ENCODE results near the gene KCNK1. TPM values are rescaled to one million over a fixed set of nuclear protein-coding genes. Genes with fewer than 3 reads are reported as not detected.

Gene KCNK1
- total and polyA plus RNA-seq, 2 of the 8 experiments (the other 6 are each of a cell fraction or from before 2014, with no cell fraction given) = 11.9 to 16.5 TPM

- Histone ChIP-seq H3K79me1 (ENCODE audit: low read depth, low read length) (no peaks in the 10 kb centered on the region), H3K23ac (ENCODE audit: insufficient read length) (no peak overlapping the region), H2AK5ac (ENCODE audit: low read depth, low read length) (no peak overlapping the region), H3K27ac (ENCODE audit: low read depth, low read length) (no peak overlapping the region), H3K4me1 (replicated peaks in 1 of 4; ENCODE audit: control insufficient read depth in 3 of 4, insufficient read depth in 4 of 4, low read length in 3 of 4) (no peaks in the 10 kb centered on the region), H3K23me2 (ENCODE audit: low read depth, low read length) (no peaks in the 10 kb centered on the region), H4K5ac (ENCODE audit: insufficient read length, low read depth, low read length) (no peak overlapping the region), H3K9ac (replicated peaks in 1 of 4; ENCODE audit: extremely low read depth in 1 of 4, low read depth in 3 of 4, low read length in 3 of 4) (no peak overlapping the region), H3K27me3 (replicated peaks in 1 of 4; ENCODE audit: control insufficient read depth in 3 of 4, extremely low read depth in 1 of 4, insufficient read depth in 3 of 4, low read length in 3 of 4) (peaks cover 0 to 2% (median 0%) of the 10 kb centered on the region in 4 experiments; a peak in 1 of 7 replicates), H4K91ac (replicated peaks; ENCODE audit: insufficient read length, low read length) (no peak overlapping the region), H3K9me3 (ENCODE audit: insufficient read depth in 2 of 2, low read depth in 1 of 2, low read length in 1 of 2) (no peaks in the 10 kb centered on the region), H3K4ac (replicated peaks; ENCODE audit: insufficient read length, low read depth, low read length) (no peak overlapping the region), H2AFZ (ENCODE audit: low read length) (no peak overlapping the region), H2BK15ac (ENCODE audit: low read length) (no peak overlapping the region), H2BK5ac (ENCODE audit: low read depth, low read length) (no peak overlapping the region), H3K56ac (replicated peaks; ENCODE audit: insufficient read length, low read depth, low read length) (no peak overlapping the region), H3K79me2 (ENCODE audit: control insufficient read depth in 1 of 2, insufficient read depth in 2 of 2, low read length in 2 of 2) (no peaks in the 10 kb centered on the region), H3K18ac (ENCODE audit: extremely low read depth, low read length) (no peak overlapping the region), H2BK120ac (replicated peaks; ENCODE audit: low read depth, low read length) (no peak overlapping the region), H3K4me3 (ENCODE audit: extremely low read depth in 1 of 4, insufficient read depth in 2 of 4, low read depth in 3 of 4, low read length in 4 of 4) (no peak overlapping the region), H4K8ac (ENCODE audit: extremely low read depth, insufficient read depth, low read length) (no peak overlapping the region), H4K20me1 (replicated peaks in 1 of 2; ENCODE audit: control insufficient read depth in 1 of 2, insufficient read depth in 2 of 2, low read length in 2 of 2) (no peaks in the 10 kb centered on the region), H2BK20ac (ENCODE audit: low read length) (no peak overlapping the region), H2BK12ac (ENCODE audit: low read depth, low read length) (no peak overlapping the region), H3K14ac (ENCODE audit: insufficient read length) (no peak overlapping the region), H3K4me2 (ENCODE audit: insufficient read depth in 1 of 2, low read depth in 2 of 2, low read length in 2 of 2) (no peak overlapping the region), H3K36me3 (ENCODE audit: control insufficient read depth in 2 of 4, insufficient read depth in 4 of 4, low read length in 3 of 4) (no peaks in the 10 kb centered on the region)
- ChIA-PET CTCF (ENCODE audit: partially characterized antibody) (no interaction called here), POLR2A (ENCODE audit: partially characterized antibody) (no interaction called here)
- FAIRE-seq (no peak), DNase-seq (ENCODE audit: low read depth in 1 of 2, low spot score in 2 of 2) (no peak)
- WGBS, 2 experiments (ENCODE audit: extremely low coverage in 1 of 2, insufficient coverage in 1 of 2, insufficient read length in 1 of 2, insufficient replicate concordance in 2 of 2, low coverage in 1 of 2, low lambda C conversion rate in 2 of 2, missing lambda C conversion rate in 1 of 2) = 94% methylated on average over 3 of the region's 3 CpGs; no CpG with 5 or more reads in 1 of the 2 experiments
- no peak for TF ChIP-seq CBX5 (IDR thresholded peaks at IDR 0.05; ENCODE audit: low read depth, low read length)
- TF ChIP-seq HDAC2 (IDR thresholded peaks at IDR 0.05; ENCODE audit: borderline replicate concordance in 1 of 2, low read depth in 2 of 2, low read length in 2 of 2) = no peak
Observed at GRCh38 chr1:233570216-233570615, 43.7 kb upstream of the KCNK1 start.

All from H1 (cell line).